Limb (tissue), 2 donors: Measurements from ENCODE around the gene SVOP.
"Not testable (repeated sequence)": the region's sequence is repeated elsewhere in the genome, so short reads cannot be mapped to it uniquely, and the experiment has no call there.

Source experiments
- DNase-seq, 2 donors: peaks; one replicate each; pipeline ENCODE4 v3.0.0-alpha.2; 2016; ENCODE audit errors: extremely low spot score in 2 of 2

SVOP gene

GRCh38 chr12:109029411-109029810 is 8.5 kb upstream of the SVOP start:
- DNase-seq, result no peak

DNA sequence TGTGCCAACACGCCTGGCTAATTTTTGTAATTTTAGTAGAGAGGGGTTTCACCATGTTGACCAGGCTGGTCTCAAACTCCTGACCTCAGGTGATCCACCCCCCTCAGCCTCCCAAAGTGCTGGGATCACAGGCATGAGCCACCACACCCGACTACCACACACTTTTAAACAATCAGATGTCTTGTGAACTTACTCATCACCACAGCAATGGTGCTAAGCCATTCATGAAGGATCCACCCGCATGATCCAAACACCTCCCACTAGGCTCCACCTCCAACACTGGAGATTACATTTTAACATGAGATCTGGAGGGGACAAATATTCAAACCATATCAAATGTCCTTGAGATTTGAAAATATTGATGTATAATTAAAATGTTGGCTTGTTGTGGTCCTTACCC is 7.8 kb upstream of the SVOP start:
- DNase-seq, result not testable (repeated sequence)

DNA sequence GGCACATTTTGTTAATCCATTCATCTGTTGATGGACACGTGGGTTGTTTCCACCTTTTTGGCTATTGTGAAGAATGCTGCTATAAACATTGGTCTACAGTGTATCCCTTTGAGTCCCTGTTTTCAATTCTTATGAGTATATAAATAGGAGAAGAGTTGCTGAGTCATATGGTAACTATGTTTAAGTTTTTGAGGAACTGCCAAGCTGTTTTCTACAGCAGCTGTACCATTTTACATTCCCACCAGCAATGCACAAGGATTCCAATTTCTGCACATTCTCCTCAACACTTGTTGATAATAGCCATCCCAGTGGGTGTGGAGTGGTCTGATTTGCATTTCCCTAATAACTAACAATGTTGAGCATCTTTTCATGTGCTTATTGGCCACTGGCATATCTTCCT is 6.9 kb upstream of the SVOP start:
- DNase-seq, result no peak

DNA sequence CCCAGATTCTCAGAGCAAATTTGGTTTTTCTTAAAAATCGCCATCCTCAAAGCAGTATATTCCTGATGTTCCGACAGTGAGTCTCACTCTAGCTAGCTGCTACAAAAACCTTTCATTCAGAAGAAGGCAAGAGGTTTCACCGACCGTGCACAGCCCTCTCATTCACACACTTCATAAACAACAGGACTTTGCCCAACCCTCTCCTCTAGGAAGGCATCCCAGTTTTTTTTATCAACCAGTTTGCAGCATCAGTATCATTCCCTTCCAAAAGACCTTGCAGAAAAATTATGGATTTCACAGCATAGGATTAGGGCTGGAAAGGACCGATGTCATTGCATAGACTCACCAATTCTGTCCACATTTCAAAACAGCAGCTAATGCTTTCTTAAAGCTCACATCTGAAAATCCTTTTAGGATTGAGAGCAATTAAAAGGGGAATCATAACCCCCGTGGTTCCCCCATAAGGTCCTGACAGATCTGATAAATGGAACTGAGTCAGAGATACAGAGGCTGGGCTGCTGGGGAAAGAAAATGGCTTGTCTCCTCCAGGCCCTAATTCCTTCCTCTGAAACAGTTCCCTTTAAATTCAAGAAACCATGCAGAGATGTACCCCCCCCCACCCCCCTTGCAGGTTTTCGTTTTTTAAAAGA is 597 bp downstream of the SVOP start:
- DNase-seq, result no peak

- DNase-seq, result no peak
Measured at GRCh38 chr12:109018296-109018695, 2.6 kb downstream of the SVOP start.

- DNase-seq, result no peak
Measured at GRCh38 chr12:109016978-109017377, 3.9 kb downstream of the SVOP start.

DNA sequence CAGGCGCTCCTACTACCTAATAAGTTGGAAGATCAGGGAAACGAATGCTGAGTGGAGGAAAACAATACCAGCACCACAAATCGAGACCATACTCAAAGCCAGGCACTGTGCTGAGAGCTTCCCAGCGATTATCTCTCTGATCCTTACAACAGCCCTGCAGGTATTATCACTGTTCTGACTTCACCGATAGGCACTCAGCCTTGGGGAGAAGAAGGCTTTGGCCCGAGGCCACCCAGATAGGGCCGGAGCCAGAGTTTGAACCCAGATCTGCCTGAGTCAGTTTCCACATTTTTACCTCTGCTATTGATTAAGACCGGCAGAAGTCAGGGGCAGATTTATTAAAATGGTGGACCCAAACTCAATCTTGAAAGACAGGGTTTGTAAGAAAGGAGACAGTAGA is 4.9 kb downstream of the SVOP start:
- DNase-seq, result no peak

GRCh38 chr12:109014984-109015765 is 5.7 kb downstream of the SVOP start:
- DNase-seq, result no peak

GRCh38 chr12:109010259-109010658 is 10.6 kb downstream of the SVOP start:
- DNase-seq, result no peak

DNA sequence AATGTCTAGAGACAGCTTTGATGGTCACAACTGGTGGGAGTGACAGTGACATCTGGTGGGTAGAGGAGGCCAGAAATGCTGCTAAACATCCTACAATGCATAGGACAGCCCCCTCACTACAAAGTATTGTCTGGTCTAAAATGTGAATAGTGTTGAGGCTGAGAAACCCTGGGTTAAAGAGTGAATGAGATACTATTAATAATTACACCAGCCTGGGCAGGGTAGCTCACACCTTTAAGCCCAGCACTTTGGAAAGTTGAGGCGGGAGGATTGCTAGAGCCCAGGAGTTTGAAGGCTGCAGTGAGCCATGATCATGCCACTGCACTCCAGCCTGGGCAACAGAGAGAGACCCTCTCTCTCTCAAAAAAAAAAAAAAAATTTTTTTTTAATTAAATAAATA is 11.1 kb downstream of the SVOP start:
- DNase-seq, result no peak

GRCh38 chr12:109004017-109004416 is 16.9 kb downstream of the SVOP start:
- DNase-seq, result no peak

GRCh38 chr12:108996320-108996719 is 24.5 kb downstream of the SVOP start:
- no peak for DNase-seq

- no peak for DNase-seq
Measured at GRCh38 chr12:108995370-108995992, 25.4 kb downstream of the SVOP start.

- not testable (repeated sequence) for DNase-seq
Measured at GRCh38 chr12:108990103-108990502, 30.8 kb downstream of the SVOP start.

- DNase-seq, result no peak
Measured at GRCh38 chr12:108989376-108989775, 31.5 kb downstream of the SVOP start.

DNA sequence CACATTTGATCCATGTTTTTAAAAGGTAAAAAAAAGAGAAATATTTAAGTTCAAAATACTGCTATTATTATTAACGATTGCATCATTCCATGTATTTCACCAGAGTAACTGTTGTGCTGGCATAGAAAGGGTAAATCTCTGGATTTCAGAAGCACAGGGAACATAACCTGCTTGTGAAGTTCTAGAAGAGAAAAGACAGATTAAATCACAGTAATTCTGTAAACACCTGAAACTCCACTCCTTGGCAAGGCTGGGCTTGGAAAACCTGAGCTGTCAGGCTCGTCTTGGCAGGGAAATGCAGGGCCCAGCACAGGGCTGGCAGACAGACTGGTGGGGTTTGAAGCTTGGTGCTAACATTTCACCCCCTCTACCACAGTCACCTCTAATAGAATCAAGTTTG is 35.1 kb downstream of the SVOP start:
- no peak for DNase-seq

DNA sequence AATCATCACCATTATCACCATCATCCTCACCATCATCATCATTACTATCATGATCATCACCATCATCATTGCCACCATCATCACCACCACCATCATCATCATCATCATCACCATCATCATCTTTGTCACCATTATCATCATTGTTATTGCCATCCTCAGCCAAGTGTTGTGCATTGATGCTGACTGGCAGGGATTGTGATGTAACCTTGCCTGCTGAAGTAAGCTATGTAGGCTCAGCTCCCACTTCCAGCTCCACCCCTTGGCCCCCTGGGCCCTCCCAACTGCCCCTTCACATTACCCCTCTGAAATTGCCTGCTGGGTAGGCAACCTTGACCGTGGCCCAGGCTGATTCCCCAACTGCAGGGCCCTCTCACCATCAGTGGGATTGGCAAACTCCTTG is 37.6 kb downstream of the SVOP start:
- DNase-seq, result no peak

DNA sequence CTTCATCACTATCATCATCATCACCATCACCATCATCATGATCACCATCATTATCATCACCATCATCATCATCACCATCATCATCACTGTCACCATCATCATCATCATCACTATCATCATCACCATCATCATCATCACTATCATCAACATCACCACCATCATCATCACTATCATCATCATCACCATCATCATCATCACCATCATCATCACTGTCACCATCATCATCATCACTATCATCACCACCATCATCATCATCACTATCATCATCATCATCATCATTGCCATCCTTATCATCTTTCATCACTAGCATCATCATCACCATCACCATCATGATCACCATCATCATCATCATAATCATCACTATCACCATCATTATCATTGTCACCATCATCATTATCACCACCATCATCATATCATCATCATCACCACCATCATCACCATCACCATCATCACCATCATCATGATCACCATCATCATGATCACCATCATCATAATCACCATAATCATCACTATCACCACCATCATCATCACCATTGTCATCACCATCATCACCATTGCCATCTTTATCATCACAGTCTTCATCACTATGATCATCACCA is 38.1 kb downstream of the SVOP start:
- no peak for DNase-seq

DNA sequence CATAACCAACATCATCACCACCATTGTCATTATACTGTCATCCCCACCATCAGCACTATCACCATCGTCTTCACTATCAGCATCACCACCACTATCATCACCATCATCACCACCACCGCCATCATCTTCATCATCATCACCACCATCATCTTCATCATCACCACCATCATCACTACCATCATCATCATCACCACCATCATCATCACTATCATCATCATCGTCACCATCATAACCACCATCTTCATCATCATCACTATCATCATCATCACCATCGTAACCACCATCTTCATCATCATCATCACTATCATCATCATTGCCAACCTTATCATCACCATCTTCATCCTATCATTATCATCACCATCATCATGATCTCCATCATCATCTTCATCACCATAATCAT is 39.0 kb downstream of the SVOP start:
- DNase-seq, result no peak

GRCh38 chr12:108980831-108981618 is 39.8 kb downstream of the SVOP start:
- DNase-seq, result no peak

DNA sequence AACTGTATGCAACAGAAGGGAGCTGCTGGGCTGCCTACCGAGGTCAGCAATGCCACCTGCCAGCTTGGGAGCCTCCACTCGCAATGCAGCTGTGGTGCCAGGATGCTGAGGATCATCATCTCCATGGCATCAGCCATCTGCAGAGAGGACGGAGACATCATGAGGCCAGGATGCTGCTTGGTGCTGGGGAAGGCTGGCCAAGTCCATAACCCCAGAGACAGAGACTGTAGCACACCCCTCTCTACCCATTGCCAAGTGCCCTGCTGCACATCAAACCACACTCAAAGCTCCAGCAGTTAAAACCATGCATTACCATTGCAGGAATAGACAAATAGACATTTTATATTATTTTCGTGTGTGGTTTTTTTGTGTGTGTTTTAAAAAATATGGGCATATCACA is 43.5 kb downstream of the SVOP start:
- no peak for DNase-seq
